GM10248 (cell line): ENCODE data around the gene LIMK2.
"Not testable (repeated sequence)": the region's sequence is repeated elsewhere in the genome, so short reads cannot be mapped to it uniquely, and the experiment has no call there.

Source experiments
- CTCF ChIA-PET: fragments of 300-600 bp; sonication (Branson Sonifier 250); formaldehyde crosslinking; extraction: SDS; loops from one replicate; lab custom pipeline; 2021; ENCODE audit warnings: antibody characterized with exemption; lab: Yijun Ruan, JAX
- POLR2A ChIA-PET: fragments of 350-650 bp; sonication (Branson Sonifier 250); formaldehyde crosslinking; extraction: SDS; loops from one replicate; lab custom pipeline; 2020; ENCODE audit warnings: antibody characterized with exemption; lab: Yijun Ruan, JAX
- DNase-seq: peaks from one replicate; pipeline ENCODE4 v3.0.0; 2012; ENCODE audit errors: extremely low spot score
- TF ChIP-seq, protein P1 (sequence below): IDR thresholded peaks from 2 replicates; pipeline ENCODE4 v1.5.1; 2012; ENCODE audit warnings: mild to moderate bottlenecking, low read depth; ENCODE audit errors: extremely low read depth, missing control alignments, control extremely low read depth

The LIMK2 gene

DNA sequence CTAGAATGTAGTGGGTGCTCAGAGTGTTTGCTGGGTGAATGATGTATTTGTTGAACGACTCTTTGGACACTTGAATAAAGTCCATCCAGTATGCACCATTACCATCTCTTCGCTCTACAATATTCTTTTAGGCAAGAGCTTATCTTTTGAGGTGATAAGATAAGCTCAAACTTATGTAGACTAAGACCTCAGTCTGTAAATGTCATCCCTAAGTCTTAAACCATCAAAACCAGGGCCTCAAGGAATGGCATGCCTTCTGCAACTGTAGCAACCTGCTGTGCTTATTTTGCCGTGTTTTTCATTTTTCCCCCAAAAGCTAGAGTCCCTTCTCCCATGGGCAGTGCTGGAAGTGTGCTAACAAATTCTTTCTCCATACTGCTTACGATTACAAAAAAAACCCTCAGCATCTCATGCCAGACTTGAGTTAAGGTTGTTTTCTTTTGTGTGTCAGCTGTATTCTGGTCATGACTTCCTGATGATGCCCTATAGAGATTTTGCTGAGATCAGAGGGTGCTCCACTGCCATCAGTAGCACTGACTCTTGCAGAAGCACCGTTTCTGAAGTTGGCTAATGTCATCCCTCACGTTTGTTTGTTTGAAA is 27.8 kb downstream of the LIMK2 start:
- no peak for DNase-seq
- CTCF ChIA-PET: interaction anchor here (1.1 to 19.2 kb wide), 10 partner anchors 8 to 74 kb away, joined by 3 to 156 read pairs (median 8); partner anchors contain the start of gene LIMK2
- POLR2A ChIA-PET: no interaction called here
- TF ChIP-seq, protein P1, sequence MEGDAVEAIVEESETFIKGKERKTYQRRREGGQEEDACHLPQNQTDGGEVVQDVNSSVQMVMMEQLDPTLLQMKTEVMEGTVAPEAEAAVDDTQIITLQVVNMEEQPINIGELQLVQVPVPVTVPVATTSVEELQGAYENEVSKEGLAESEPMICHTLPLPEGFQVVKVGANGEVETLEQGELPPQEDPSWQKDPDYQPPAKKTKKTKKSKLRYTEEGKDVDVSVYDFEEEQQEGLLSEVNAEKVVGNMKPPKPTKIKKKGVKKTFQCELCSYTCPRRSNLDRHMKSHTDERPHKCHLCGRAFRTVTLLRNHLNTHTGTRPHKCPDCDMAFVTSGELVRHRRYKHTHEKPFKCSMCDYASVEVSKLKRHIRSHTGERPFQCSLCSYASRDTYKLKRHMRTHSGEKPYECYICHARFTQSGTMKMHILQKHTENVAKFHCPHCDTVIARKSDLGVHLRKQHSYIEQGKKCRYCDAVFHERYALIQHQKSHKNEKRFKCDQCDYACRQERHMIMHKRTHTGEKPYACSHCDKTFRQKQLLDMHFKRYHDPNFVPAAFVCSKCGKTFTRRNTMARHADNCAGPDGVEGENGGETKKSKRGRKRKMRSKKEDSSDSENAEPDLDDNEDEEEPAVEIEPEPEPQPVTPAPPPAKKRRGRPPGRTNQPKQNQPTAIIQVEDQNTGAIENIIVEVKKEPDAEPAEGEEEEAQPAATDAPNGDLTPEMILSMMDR: no peak

DNA sequence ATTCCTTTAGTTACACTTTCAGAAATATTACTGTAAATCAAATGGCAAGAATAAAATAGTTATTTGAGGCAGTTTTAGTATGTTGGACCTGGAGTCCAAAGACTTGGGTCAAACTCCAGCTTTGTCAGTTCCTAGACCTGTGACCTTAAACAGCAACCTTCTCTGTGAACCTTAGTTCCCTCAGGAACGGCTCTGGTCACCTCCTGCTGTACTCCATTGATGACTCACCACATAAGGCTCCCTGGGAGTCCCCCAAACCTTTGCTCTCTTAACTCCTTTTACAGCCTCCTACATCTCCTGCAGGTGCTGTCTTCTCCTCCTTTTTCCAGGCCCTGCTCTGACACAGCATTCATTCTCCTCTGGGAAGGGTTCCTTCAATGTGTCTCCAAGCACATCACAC is 29.1 kb downstream of the LIMK2 start:
- no peak for DNase-seq
- ChIA-PET CTCF (interaction anchor here (0.9 to 19.2 kb wide), 4 partner anchors 10 to 72 kb away, joined by 3 to 156 read pairs (median 23); no protein-coding TSS in a partner anchor), POLR2A (no interaction called here)
- TF ChIP-seq, protein P1: no peak

DNA sequence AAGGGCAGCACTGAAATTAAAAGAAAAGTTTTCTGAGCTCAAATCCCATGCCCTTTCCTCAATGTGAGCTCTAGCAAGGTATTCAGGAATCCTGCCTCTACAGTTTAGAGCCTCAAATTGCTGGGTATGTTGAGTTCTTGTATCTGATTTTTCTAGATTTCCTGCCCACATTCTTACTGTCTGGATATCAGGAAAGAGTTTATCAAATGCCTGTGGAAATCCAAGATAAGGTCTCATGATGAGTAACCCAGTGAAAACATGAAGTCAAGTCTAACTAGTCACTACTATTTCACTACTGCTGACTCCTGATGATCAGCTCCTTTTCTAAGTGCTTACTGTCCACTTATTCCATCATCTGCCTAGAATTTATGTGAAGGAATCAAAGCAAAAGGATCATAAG is 29.8 kb downstream of the LIMK2 start:
- POLR2A ChIA-PET: no interaction called here
- TF ChIP-seq, protein P1: no peak
- no peak for DNase-seq
- CTCF ChIA-PET: interaction anchor here (0.9 to 19.2 kb wide), 5 partner anchors 11 to 71 kb away, joined by 3 to 156 read pairs (median 14); no protein-coding TSS in a partner anchor

DNA sequence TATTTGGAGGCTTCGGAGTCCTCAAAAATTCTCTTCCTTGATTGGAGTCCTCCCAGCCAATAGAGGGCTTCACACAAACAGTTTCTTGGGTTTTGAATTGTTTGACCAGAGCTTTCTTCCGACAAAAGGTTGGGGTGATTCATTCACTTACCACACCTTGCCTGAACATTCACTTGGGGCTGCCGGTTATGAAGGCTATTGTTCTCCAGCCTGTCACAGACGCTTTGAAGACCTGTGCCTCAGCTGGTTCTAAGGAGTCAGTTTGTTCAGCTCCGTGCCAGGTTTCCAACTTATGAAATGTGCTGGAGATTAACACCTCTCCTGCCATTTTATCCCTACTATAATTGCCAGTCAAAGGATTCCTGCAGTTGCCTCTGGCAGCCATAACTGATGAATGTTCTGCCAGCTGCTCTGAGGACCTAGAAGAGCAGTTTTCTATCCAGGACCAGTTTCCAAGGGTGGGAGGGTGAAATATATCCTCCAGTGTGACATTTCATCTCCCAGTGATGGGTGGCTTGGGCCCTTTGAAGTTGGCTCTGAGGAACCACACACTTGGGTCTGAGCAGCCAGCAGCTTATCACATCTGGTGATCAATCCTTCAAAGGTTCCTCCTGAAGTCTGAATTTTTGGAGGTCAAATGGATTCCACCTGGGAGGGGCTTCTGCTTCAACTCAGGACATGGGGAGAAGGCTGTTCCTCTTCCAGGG is 31.4 kb downstream of the LIMK2 start:
- no peak for DNase-seq
- TF ChIP-seq, protein P1: no peak
- ChIA-PET CTCF (interaction anchor here (0.9 to 19.2 kb wide), 6 partner anchors 11 to 70 kb away, joined by 3 to 156 read pairs (median 10); partner anchors contain the start of gene LIMK2), POLR2A (no interaction called here)

DNA sequence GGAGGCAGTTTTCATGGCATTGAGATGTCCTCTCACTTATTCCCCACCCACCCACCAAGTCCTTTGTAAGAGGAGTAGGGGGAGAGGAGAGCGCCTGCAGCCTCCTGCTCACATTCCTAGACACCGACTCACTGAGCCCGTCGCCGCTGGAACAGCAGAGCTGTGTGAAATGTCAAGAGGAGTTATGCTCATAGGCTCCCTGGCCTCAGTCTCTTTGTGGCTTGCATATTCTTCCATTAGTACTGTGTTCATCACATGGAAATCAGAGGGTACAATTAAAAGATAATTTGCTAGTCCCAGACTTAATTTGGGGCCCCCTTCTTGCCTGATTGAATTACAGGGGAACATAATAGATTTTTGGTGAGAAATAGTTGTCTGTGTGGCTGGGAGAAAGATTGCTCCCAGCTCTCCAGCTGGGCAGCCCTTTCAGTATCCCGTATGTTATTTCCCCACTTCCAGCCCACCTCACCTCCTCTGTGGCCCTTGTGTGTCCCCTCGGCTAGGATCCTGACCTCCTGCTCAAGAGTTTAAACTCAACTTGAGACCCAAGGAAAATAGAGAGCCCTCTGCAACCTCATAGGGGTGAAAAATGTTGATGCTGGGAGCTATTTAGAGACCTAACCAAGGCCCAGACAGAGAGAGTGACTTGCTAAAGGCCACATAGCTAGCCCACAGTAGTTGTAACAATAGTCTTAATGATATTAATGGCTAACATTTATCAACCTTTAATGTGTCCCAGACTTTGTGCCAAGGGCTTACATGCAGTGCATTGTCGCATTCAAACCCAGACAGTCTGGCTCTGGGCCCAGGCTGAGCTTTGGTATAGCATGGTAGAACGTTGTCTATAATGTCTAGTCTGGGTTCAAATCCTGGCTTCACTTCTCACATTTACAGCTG is 32.2 kb downstream of the LIMK2 start:
- DNase-seq: no peak
- CTCF ChIA-PET: interaction anchor here (0.9 to 19.2 kb wide), 7 partner anchors 9 to 43 kb away, joined by 3 to 156 read pairs (median 7); partner anchors contain the start of gene LIMK2
- TF ChIP-seq, protein P1: no peak
- POLR2A ChIA-PET: no interaction called here

DNA sequence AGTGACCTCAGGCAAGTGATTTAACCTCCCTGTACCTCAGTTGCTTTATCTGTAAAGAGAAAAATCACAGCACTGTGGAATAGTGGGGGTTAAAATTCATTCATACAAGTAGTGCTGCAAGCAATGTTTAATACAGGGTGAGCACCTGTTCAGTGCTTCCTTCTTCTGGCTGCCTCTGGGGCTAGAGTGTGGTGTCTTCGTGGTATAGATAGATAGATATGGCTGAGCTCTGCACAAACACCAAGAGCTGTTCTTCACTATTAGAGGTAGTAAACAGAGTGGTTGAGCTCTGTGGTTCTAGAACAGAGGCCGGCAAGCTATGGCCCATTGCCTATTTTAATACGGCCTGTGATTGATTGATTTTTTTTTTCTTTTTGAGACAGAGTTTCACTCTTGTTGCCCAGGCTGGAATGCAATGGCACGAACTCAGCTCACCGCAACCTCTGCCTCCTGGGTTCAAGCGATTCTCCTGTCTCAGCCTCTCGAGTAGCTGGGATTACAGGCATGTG is 32.9 kb downstream of the LIMK2 start:
- ChIA-PET CTCF (interaction anchor here (0.9 to 19.2 kb wide), 5 partner anchors 9 to 43 kb away, joined by 3 to 156 read pairs (median 14); no protein-coding TSS in a partner anchor), POLR2A (interaction anchor here (0.5 kb wide), 1 partner anchor 11 kb away, joined by 7 read pairs; no protein-coding TSS in a partner anchor)
- TF ChIP-seq, protein P1: no peak
- DNase-seq: no peak

DNA sequence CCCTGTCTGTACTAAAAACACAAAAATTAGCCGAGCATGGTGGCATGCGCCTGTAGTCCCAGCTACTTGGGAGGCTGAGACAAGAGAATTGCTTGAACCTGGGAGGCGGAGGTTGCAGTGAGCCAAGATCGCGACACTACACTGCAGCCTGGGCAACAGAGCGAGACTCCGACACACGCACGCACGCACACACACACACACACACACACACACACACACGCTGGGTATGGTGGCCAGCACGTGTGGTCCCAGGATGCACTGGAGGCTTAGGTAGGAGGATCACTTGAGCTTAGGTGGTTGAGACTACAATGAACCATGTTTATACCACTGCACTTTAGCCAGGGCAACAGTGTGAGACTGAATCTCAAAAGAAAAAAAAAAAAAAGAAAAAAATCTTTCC is 33.9 kb downstream of the LIMK2 start:
- CTCF ChIA-PET: interaction anchor here (1.5 to 19.2 kb wide), 4 partner anchors 10 to 67 kb away, joined by 4 to 156 read pairs (median 6); no protein-coding TSS in a partner anchor
- DNase-seq, POLR2A ChIA-PET: not testable (repeated sequence)
